GM21619 (cell line): ENCODE results near the gene UNC5A.

Source experiments
- ATAC-seq: cut with Tn5 transposase; IDR thresholded peaks from one replicate; pipeline ENCODE4 v1.9.1; 2021; ENCODE audit not compliant: unreplicated experiment

The UNC5A gene

DNA sequence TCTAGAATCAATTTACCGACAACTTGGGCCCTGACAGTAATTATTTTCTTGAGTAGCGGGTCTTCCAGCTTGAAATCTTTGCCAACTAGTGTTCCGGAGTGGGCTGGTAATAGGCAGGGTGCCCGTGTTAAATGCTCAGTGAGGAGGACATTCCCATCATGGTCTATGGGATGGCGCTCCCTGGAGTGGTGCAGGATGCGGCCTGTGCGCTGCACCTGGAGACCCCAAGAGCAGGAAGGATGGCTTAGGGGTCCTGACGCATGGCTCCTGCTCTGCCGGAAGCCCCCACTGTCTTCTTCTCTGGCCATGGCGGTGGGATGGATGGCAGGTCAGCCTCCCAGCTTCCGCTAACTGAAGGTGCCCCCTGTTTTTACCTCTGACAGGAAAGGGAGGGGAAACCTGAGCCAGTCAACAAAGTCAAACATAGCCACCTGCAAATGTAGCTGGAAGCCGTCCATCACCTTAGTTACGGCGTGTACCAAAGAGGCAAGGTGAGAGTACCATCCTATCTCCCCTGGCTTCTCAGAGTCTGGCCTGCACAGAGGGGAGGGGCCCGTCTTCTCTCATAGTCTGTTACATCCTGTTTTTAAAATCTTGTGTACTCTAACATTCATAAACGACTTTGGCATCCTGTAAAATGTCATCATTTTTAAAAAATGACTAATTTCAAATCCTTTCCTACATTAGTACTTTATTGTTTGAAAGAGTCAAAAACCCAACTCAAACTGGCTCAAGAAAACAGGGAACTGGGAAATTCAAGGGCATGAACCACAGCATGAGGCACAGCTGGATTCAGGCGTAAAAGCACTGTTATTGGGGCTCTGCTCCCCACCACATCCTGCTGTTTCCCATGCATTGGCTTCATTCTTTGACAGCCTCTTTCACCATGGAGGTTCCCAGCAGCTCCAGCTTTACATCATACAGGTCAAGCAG lies 28.5 kb upstream of the UNC5A start:
- ATAC-seq, result no peak

DNA sequence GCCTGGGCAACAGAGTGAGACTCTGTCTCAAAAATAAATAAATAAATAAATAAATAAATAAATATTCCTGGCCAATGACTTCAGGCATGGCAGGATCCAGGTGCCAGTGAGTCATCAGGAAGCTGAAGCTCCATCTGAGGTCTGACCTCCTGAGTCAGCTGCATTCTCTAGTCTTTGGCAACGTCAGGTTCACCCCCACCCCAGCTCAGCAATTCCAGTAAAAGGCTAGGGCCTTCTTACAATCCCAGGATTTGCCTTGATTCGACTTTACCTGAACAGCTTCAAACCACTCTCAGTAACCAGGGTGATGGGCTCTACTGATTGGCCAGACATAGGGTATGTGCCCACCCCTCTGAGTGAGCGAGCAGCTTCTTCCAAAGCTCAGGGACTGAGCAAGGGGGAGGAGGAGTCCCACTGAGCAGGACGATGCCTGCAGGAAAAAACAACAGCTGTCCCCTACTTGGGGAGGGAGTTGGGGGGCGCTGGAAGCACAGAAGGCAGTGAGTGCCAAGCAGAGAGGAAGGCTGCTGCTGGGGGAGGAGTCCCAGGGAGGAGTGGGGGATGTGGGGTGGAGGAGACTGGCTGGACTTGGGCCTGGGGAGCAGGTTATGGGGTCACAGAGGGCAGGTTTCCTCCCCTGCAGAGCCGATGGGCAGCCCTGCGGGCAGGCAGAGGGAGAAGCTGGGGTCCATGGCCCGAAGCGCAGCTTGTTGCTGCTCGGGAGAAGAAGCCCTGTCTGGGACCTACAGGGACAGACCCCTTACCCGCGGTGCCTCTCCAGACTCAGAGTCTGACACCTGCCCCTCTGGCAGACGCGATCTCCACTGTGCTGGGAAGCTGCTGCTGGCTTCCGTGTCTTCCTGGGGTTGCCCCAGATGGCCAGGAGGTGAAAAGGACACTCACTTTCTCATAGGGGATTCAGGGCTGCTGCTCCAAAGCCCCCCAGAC lies 25.9 kb upstream of the UNC5A start:
- ATAC-seq, result no peak

- ATAC-seq, result no peak
Measured at GRCh38 chr5:176785184-176786145, 24.9 kb upstream of the UNC5A start.

DNA sequence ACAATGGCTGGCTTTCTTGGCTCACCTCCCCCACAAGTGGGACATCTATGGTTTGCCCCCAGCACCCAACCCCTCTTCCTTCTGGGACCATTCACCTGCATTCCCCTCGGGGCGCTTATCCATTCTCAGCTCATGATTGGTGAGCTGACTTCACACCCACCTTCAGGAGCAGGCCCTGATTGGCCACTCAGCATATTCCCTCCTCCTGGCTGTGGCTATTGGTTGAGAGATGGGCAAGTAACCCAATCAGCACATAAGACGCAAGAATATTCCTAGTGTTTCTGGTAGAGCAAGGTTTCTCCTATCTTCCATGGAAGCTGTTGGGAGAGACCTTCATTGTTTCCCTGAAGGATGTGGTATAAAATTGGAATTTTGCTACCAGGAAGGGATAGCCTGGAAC lies 22.7 kb upstream of the UNC5A start:
- ATAC-seq, result no peak

GRCh38 chr5:176788091-176788490 lies 22.3 kb upstream of the UNC5A start:
- no peak for ATAC-seq

DNA sequence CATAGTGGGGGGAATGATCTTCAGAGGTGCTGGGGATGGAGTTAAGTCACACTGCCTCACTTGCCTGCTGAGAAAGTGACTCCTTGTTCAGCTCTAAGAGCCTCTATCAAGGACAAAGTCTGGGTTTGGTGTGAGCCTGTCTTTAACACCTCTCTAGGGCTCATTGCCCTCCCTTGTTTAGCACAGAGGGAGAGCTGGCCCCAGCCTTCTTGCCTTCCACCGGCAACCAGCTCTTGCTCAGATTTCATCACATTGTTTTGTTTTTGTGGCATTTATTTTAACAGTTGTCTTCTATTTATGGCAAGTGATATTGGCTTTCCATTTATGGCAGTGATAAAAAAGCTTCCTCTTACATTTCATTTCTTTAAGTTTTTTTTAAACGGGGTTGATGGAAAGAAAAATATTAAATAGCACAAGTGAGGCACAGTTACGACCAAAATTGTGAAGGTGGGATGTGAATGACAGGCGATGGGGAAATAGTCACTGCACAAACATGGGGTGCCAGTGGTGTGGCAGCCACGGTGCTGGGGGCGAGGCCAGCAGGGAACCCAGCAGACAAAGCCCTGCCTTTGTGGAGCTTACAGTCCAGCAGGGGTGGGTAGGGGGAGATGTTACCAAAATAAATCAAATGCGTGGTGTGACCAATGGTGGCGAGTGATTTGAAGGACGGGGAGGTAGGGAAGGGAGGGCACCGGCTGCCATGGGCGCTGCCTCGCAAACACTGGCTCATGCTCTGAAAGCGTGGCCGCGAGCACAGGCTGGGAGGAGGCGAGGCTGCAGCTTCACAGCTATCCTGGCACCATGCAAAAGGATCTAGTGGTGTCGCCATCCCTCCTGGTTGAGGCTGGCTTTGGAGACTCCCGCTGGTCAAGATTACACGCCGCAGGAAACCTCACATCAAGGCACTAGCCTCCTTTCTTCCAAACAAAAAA lies 21.2 kb upstream of the UNC5A start:
- no peak for ATAC-seq

- no peak for ATAC-seq
Measured at GRCh38 chr5:176789873-176790615, 20.3 kb upstream of the UNC5A start.

DNA sequence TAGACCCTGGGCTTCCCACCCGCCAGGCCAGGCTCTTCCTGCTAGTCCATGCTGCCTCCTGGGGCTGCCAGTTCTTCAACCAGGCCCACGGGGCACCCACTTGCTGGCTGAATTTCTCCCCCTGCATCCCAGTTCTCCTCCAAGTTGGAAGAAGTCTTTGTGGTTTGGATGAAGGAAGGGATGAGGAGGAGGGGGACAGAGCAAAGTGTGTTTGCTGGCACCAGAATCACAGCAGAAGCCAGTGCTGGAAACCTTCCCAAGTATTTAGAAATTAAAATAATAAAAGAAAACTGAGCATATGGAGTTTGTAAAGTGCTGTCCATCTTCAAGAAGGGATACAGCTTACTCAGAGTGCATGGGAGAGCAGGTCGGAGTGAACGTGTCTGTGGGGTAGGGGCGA lies 19.4 kb upstream of the UNC5A start:
- ATAC-seq, result no peak

DNA sequence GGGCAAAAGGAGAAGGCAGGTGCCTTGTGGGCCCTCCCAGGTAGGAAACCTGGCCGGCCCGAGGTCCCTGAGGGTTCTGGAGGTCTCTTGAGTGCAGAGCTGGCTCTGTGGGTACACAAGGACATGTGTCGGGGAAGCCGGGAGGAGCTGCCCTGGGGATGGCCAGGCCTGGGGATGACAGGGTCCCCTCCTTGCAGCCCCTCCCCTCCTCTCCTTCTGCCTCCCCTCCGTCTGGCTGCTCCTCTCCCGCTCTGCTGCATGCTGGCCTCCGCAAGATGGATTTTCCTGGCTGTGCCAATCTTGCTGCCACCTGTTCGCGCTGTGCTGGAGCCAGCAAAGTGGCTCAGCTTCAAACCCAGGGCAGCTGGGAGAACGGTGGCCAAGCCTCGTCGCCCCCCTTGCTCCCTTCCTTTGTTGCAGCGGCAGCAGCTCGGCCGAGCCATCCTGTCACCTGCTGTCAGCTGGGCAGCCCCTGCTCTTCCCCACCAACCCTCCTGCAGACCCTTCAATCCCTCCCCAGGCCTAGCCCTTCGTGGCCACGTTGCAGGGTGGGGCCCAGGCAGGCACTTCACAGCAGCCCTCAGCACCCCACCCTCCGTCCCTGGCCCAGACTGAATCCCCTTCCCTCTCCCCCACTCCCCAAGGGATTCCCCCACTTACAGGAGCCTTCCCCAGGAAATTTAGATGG lies 17.6 kb upstream of the UNC5A start:
- no peak for ATAC-seq

DNA sequence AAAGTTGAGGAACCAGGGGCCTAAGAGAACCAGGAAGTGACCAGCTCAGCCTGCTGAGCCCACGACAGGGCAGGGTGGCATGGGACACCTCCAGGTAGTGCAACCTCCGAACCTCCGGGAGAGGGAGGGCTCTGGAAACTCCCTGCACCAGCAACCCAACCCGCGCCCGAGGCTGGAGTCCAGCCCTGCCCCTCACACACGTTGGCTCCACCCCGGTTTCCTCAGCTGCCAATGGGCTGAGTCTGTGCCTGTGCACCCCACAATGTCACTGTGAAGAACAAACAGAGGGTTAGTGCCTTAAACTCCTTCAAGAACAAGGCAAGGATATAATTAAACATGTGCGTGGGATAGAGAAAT lies 17.0 kb upstream of the UNC5A start:
- ATAC-seq, result no peak

DNA sequence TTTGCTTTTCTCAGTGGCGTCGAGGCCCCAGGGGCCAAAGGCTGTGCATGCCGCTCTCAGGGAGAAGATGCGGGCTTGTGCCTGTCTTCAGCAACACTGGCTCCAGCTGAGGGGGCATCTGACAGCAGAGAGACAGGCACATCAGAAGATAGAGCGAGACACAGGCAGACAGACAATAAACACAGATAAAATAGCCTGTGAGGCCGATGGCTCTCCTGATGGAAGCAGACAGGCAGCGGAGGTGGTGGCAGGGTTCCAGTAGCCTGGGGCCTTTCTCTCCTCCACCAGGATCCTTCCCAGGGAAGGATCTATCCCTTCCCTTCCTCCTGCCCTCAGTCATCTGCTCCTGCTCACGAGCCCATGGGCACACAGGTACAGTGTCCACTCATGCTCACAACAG lies 16.6 kb upstream of the UNC5A start:
- no peak for ATAC-seq

DNA sequence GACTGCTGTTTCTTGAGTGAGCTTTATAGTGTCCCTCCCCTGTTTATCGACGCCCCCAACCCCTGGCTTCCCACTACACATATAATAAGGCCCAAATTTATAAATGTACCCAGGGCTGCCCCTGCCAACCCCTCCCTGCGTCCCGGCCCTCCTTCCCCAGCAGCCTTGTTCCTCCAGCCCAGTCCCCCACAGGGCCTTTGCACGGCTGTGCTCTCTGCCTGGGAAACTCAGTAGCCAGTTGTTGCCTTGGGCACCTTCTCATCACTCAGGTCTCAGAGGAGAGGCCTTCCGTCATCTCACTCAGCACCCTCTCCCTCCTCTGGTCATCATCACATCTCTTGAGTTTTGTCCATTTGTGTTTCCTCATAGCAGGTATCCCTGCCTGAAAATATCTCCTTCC lies 15.8 kb upstream of the UNC5A start:
- no peak for ATAC-seq

GRCh38 chr5:176796411-176796810 lies 13.9 kb upstream of the UNC5A start:
- no peak for ATAC-seq

- ATAC-seq, result no peak
Measured at GRCh38 chr5:176796970-176797369, 13.4 kb upstream of the UNC5A start.

- no peak for ATAC-seq
Measured at GRCh38 chr5:176797456-176798050, 12.8 kb upstream of the UNC5A start.

DNA sequence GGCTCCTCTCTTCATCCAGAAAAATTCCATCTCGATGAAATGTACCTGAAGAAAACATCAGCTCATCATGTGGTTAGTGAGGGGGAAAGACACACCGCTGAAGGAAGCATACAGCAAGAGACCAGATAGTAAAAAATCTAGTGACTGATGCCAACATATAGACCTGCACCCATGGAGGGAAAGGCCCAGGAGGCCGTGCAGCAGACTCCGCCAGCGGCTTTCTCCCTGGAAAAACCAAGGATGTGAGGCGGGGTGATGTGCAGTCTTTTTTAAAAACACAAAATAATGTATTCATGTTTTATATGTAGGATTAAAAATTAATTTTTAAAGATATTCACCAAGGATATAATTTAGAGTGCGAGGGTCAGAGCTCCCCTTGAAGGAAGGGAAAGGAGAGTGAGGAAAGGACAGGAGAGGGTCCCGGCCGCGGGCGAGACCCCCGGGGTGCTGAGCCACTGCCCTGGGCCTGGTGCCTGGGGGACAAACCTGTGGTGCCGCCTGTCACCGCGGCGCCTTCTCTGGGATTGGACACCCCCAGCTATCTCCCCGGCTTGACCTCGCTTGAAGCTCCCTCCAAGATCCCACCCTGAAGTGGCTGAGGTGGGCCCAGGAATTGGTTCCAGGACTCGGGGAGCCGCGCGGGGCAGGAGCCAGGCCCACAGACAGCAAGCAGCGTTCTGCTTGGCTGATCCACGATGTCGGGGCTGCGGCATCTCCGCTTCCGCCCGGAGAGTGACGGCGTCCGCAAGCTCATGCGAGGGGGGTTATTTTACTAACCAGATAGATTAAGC lies 12.1 kb upstream of the UNC5A start:
- no peak for ATAC-seq

DNA sequence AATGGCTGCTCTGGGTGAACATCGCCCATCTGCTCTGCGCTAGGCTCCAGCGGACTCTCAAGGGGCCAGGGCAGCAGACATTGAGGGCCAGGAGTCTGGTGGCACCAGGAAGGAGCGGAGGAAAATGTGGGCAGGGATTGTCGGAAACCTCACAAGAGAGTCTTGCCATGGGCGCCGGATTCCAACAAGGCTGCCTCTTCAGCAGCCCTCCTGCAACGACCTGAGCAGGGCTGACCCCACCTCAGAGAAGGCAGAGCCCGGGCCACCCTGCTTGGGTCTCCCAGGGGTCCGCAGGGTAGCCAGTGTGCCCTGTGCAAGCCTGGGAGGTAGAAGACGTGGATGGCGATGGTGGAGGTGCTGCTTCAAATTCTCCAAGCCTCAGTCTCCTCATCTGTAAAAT lies 11.4 kb upstream of the UNC5A start:
- no peak for ATAC-seq
